ENCODE measurements around the gene STXBP5. TPM values are rescaled to one million over a fixed set of nuclear protein-coding genes. Genes with fewer than 3 reads are reported as not detected.

STXBP5 gene
- polyA plus RNA-seq, 1 donor (not counting 4 experiments of a cell fraction or from before 2014, with no cell fraction given): 19.4 TPM

DNA sequence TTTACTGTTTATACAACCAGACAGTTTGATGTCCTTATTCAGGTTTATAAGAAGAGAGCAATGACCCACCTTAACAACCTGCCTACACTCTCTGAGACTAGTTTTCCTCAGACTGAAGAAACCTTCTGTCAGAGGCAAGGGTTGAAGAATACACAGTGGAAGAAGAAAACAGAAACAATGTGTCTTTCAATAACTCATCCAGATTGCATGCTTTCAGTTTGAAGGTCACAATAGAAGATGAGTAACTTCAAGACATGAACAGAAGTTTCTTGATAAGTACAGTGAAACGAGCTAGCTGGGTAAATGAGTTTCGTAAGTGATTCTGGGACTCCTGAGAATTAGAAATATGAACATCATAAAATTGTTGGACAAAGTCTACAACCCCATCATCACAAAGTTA lies 141.7 kb downstream of the STXBP5 start:
- DNase-seq (ENCODE audit: low read depth, low spot score): no peak
- Histone ChIP-seq H3K9me1 (ENCODE audit: control insufficient read depth, extremely low read depth, insufficient read depth, low read length) (no peaks in the 10 kb centered on the region), H3K4me1 (ENCODE audit: control insufficient read depth, extremely low read depth, insufficient read depth, low read length) (no peaks in the 10 kb centered on the region)

DNA sequence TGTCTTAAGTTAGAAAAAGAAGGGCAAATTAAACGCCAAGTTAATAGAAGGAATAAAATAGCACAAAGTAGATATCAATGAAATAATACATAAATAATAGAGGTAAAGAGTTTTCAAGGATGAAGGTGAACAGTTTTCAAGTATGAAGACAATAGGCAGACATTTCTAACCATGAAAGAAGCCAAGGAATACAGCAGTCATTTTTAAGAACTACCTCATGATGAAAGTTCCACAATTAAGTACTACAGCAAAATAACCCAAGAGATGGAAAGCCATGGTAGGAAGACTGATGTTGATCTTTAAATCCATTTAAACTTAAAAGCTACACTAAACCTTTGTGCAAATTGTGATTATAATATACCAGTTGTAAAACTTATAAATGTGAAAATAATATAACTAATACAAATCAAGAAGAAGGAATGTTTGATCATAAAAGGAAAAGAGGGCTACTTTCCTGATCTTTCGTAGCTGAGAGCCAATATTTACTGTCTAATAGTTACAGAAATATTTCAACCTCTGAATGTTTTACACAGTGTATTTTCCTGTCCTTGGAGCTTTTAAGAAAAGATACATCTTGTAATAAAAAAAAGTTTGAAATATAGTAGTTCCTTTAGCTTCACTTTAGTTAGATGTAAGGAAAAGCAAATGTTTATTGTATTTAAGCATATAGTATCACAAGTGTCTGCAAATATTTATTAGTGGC lies 143.1 kb downstream of the STXBP5 start:
- Histone ChIP-seq H3K9me3 (ENCODE audit: control insufficient read depth, low read depth, low read length) (no peaks in the 10 kb centered on the region), H3K4me2 (ENCODE audit: control insufficient read depth, extremely low read depth, insufficient read depth, low read depth, low read length) (no peak overlapping the region), H3K4me1 (ENCODE audit: control insufficient read depth, extremely low read depth, insufficient read depth, low read length) (no peaks in the 10 kb centered on the region), H3K9ac (ENCODE audit: control insufficient read depth, extremely low read depth, insufficient read depth, low read length) (no peak overlapping the region), H2AFZ (ENCODE audit: control insufficient read depth, low read length) (no peak overlapping the region), H3K27ac (ENCODE audit: control insufficient read depth, insufficient read depth, low read length) (no peak overlapping the region), H4K20me1 (ENCODE audit: control insufficient read depth, extremely low read depth, insufficient read depth, low read length) (no peaks in the 10 kb centered on the region), H3K36me3 (ENCODE audit: control insufficient read depth in 2 of 2, extremely low read depth in 1 of 2, insufficient read depth in 2 of 2, low read length in 2 of 2) (peaks cover 1 to 3% of the 10 kb centered on the region in 2 experiments), H3K79me2 (ENCODE audit: control insufficient read depth, insufficient read depth, low read length) (no peaks in the 10 kb centered on the region), H3K9me1 (ENCODE audit: control insufficient read depth, extremely low read depth, insufficient read depth, low read length) (no peaks in the 10 kb centered on the region), H3K4me3 (ENCODE audit: control insufficient read depth in 2 of 3, extremely low read depth in 1 of 3, insufficient read depth in 2 of 3, low read depth in 1 of 3, low read length in 3 of 3) (no peak overlapping the region), H3K27me3 (ENCODE audit: control insufficient read depth, extremely low read depth, insufficient read depth, low read length) (no peaks in the 10 kb centered on the region)
- TF ChIP-seq, protein P1, sequence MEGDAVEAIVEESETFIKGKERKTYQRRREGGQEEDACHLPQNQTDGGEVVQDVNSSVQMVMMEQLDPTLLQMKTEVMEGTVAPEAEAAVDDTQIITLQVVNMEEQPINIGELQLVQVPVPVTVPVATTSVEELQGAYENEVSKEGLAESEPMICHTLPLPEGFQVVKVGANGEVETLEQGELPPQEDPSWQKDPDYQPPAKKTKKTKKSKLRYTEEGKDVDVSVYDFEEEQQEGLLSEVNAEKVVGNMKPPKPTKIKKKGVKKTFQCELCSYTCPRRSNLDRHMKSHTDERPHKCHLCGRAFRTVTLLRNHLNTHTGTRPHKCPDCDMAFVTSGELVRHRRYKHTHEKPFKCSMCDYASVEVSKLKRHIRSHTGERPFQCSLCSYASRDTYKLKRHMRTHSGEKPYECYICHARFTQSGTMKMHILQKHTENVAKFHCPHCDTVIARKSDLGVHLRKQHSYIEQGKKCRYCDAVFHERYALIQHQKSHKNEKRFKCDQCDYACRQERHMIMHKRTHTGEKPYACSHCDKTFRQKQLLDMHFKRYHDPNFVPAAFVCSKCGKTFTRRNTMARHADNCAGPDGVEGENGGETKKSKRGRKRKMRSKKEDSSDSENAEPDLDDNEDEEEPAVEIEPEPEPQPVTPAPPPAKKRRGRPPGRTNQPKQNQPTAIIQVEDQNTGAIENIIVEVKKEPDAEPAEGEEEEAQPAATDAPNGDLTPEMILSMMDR (optimal IDR thresholded peaks at IDR 0.05 in 1 of 3, IDR thresholded peaks at IDR 0.05 in 1 of 3, conservative IDR thresholded peaks at IDR 0.05 in 1 of 3; ENCODE audit: extremely low read depth in 1 of 3, insufficient read depth in 2 of 3, low read length in 3 of 3): no peak
- no peak for TF ChIP-seq EZH2 (IDR thresholded peaks at IDR 0.05; ENCODE audit: low read length)
- DNase-seq (ENCODE audit: low read depth, low spot score): no peak
- no peak for FAIRE-seq
- dilution Hi-C loops (cut with MboI; ENCODE audit: extremely low pct_ligation_motif_present, low sequenced_read_pairs): no loop called here

More for the DNA sequence above, 141.7 kb downstream of the STXBP5 start:
- Histone ChIP-seq H3K9me3 (ENCODE audit: control insufficient read depth, low read depth, low read length) (no peaks in the 10 kb centered on the region), H3K79me2 (ENCODE audit: control insufficient read depth, insufficient read depth, low read length) (no peaks in the 10 kb centered on the region), H3K9ac (ENCODE audit: control insufficient read depth, extremely low read depth, insufficient read depth, low read length) (no peak overlapping the region), H3K27ac (ENCODE audit: control insufficient read depth, insufficient read depth, low read length) (no peak overlapping the region), H3K4me2 (ENCODE audit: control insufficient read depth, extremely low read depth, insufficient read depth, low read depth, low read length) (no peak overlapping the region), H3K4me3 (ENCODE audit: control insufficient read depth in 2 of 3, extremely low read depth in 1 of 3, insufficient read depth in 2 of 3, low read depth in 1 of 3, low read length in 3 of 3) (no peak overlapping the region), H2AFZ (ENCODE audit: control insufficient read depth, low read length) (no peak overlapping the region), H3K36me3 (ENCODE audit: control insufficient read depth in 2 of 2, extremely low read depth in 1 of 2, insufficient read depth in 2 of 2, low read length in 2 of 2) (peaks cover 1 to 3% of the 10 kb centered on the region in 2 experiments), H3K27me3 (ENCODE audit: control insufficient read depth, extremely low read depth, insufficient read depth, low read length) (no peaks in the 10 kb centered on the region), H4K20me1 (ENCODE audit: control insufficient read depth, extremely low read depth, insufficient read depth, low read length) (no peaks in the 10 kb centered on the region)
- TF ChIP-seq EZH2 (IDR thresholded peaks at IDR 0.05; ENCODE audit: low read length): no peak
- TF ChIP-seq, protein P1 (optimal IDR thresholded peaks at IDR 0.05 in 1 of 3, IDR thresholded peaks at IDR 0.05 in 1 of 3, conservative IDR thresholded peaks at IDR 0.05 in 1 of 3; ENCODE audit: extremely low read depth in 1 of 3, insufficient read depth in 2 of 3, low read length in 3 of 3): no peak
- no peak for FAIRE-seq
- dilution Hi-C loops (cut with MboI; ENCODE audit: extremely low pct_ligation_motif_present, low sequenced_read_pairs): no loop called here
